ENCODE results near the gene VAV2.

- TF ChIP-seq CTCF (conservative IDR thresholded peaks at IDR 0.05; ENCODE audit: low read length) = no peak
- no peak for TF ChIP-seq EZH2phosphoT487 (IDR thresholded peaks at IDR 0.05; ENCODE audit: borderline replicate concordance, low read depth, low read length)
Measured at GRCh38 chr9:133819923-133820322, 172.2 kb downstream of the VAV2 start.
